Measurements from ENCODE around the gene STC2. TPM values are rescaled to one million over a fixed set of nuclear protein-coding genes. Genes with fewer than 3 reads are reported as not detected.

The STC2 gene
- total RNA-seq, 1 experiment from 2014 or later, result 57.0 TPM

- peaks cover 50% of the 10 kb centered on the region for H3K36me3 Mint-ChIP-seq
- H3K4me1 Mint-ChIP-seq, result peaks cover 44% of the 10 kb centered on the region
- DNase-seq (ENCODE audit: low spot score) (no peak), ATAC-seq (no peak)
- no peaks in the 10 kb centered on the region for H3K9me3 Mint-ChIP-seq
- ChIA-PET CTCF (interaction anchor here (0.5 to 8.1 kb wide), 3 partner anchors 32 to 318 kb away, joined by 3 to 169 read pairs (median 4); no protein-coding TSS in a partner anchor), POLR2A (interaction anchor here (4.0 to 5.3 kb wide), 3 partner anchors 12 to 29 kb away, joined by 35 to 79 read pairs (median 55); no protein-coding TSS in a partner anchor)
- peak overlapping the region; percentile 96 for H3K4me3 Mint-ChIP-seq
- TF ChIP-seq JUN (CRISPR knock-in tag; IDR thresholded peaks at IDR 0.05) (no peak), HMGA2 (CRISPR knock-in tag; IDR thresholded peaks at IDR 0.05) (no peak), ARID4B (CRISPR knock-in tag; IDR thresholded peaks at IDR 0.05; ENCODE audit: borderline replicate concordance) (no peak), MYBL2 (CRISPR knock-in tag; IDR thresholded peaks at IDR 0.05) (no peak)
- H3K27me3 Mint-ChIP-seq (ENCODE audit: low read depth), result peaks cover 4% of the 10 kb centered on the region
- 0 out of 2 replicates have a peak overlapping the region, but pooled peaks have one; percentile 29 for H3K27ac Mint-ChIP-seq
Measured at GRCh38 chr5:173326501-173326960, 1.7 kb downstream of the STC2 start.

- ChIA-PET POLR2A (interaction anchor here (1.3 kb wide), 1 partner anchor 10 kb away, joined by 4 read pairs; no protein-coding TSS in a partner anchor), CTCF (no interaction called here)
- Mint-ChIP-seq H3K9me3 (no peaks in the 10 kb centered on the region), H3K27me3 (ENCODE audit: low read depth) (no peaks in the 10 kb centered on the region; the same call in 1 of the 2 replicates), H3K4me1 (peaks cover 33% of the 10 kb centered on the region), H3K27ac (peak overlapping the region; percentile 43), H3K4me3 (peak overlapping the region; percentile 96), H3K36me3 (peaks cover 63% of the 10 kb centered on the region)
- no peak for ATAC-seq
- DNase-seq (ENCODE audit: low spot score), result no peak
- TF ChIP-seq MAX (CRISPR knock-in tag; IDR thresholded peaks at IDR 0.05) (peak; percentile 32; the same call in 1 of the 2 replicates), SMAD4 (CRISPR knock-in tag; IDR thresholded peaks at IDR 0.05) (no peak), ZNF281 (CRISPR knock-in tag; IDR thresholded peaks at IDR 0.05) (no peak)
Measured at GRCh38 chr5:173325091-173325698, 3.0 kb downstream of the STC2 start.

- Mint-ChIP-seq H3K4me1 (peaks cover 33% of the 10 kb centered on the region), H3K9me3 (no peaks in the 10 kb centered on the region), H3K4me3 (no peak overlapping the region), H3K27ac (peak overlapping the region; percentile 86), H3K36me3 (peaks cover 70% of the 10 kb centered on the region), H3K27me3 (ENCODE audit: low read depth) (no peaks in the 10 kb centered on the region; the same call in 1 of the 2 replicates)
- TF ChIP-seq ZNF416 (CRISPR knock-in tag; IDR thresholded peaks at IDR 0.05) (no peak), ATF6 (CRISPR knock-in tag; IDR thresholded peaks at IDR 0.05) (no peak), JUN (CRISPR knock-in tag; IDR thresholded peaks at IDR 0.05) (no peak), E2F5 (CRISPR knock-in tag; IDR thresholded peaks at IDR 0.05) (no peak), SOX15 (CRISPR knock-in tag; IDR thresholded peaks at IDR 0.05) (no peak), CDX4 (CRISPR knock-in tag; IDR thresholded peaks at IDR 0.05; ENCODE audit: borderline replicate concordance) (no peak), TP53 (CRISPR knock-in tag; IDR thresholded peaks at IDR 0.05) (no peak)
- POLR2A ChIA-PET, result interaction anchor here (1.3 kb wide), 1 partner anchor 9 kb away, joined by 4 read pairs; no protein-coding TSS in a partner anchor
- no peak for ATAC-seq
- CTCF ChIA-PET, result no interaction called here
- no peak for DNase-seq (ENCODE audit: low spot score)
Measured at GRCh38 chr5:173324115-173325001, 3.9 kb downstream of the STC2 start.

All from WTC11 (cell line).